IMR-90 (cell line): ENCODE measurements around the gene MMP23B. TPM values are rescaled to one million over a fixed set of nuclear protein-coding genes. Genes with fewer than 3 reads are reported as not detected.

Experiments
- ATAC-seq: fragments of 200-7000 bp; cut with Tn5 transposase; 2 replicates; pipeline ENCODE4 v1.9.1; 2020; ENCODE audit warnings: low read depth, mild to moderate bottlenecking, moderate library complexity
- BruUV-seq: library from RNA; stranded (reverse); fragments of 400-500 nt; replicated peaks from 2 replicates; lab custom pipeline; 2021; lab: Mats Ljungman, UMichigan
- CTCF ChIA-PET: fragments of 300-600 bp; formaldehyde crosslinking; extraction: SDS; loops from one replicate; lab custom pipeline; 2021; ENCODE audit warnings: antibody characterized with exemption; lab: Yijun Ruan, JAX
- POLR2A ChIA-PET: fragments of 300-600 bp; sonication (Branson Sonifier 250); formaldehyde crosslinking; loops from one replicate; lab custom pipeline; 2022; ENCODE audit warnings: antibody characterized with exemption; ENCODE audit not compliant: unreplicated experiment; lab: Charles Lee
- DNase-seq: peaks from one replicate; pipeline ENCODE4 v3.0.0; 2013
- H2AFZ ChIP-seq: replicated peaks from 2 replicates; pipeline ENCODE3; 2013; ENCODE audit warnings: low read length, mild to moderate bottlenecking; ENCODE audit not compliant: poor library complexity
- H2AK5ac ChIP-seq: 2 replicates; pipeline ENCODE4 v1.6.1; 2013; ENCODE audit warnings: low read depth, low read length, inconsistent platforms
- H2AK9ac ChIP-seq: replicated peaks from 2 replicates; pipeline ENCODE3; 2013; ENCODE audit warnings: mild to moderate bottlenecking, low read depth, low read length, moderate library complexity; ENCODE audit not compliant: poor library complexity
- H2BK120ac ChIP-seq: 2 replicates; pipeline ENCODE4 v1.6.1; 2013; ENCODE audit warnings: low read depth, low read length, inconsistent platforms
- H2BK15ac ChIP-seq: 3 replicates; pipeline ENCODE4 v1.6.1; 2013; ENCODE audit warnings: low read depth, low read length, inconsistent platforms
- H2BK20ac ChIP-seq: 2 replicates; pipeline ENCODE4 v1.6.1; 2013; ENCODE audit warnings: low read depth, mild to moderate bottlenecking, inconsistent platforms, low read length, moderate library complexity
- H2BK5ac ChIP-seq: 2 replicates; pipeline ENCODE4 v1.6.1; 2013; ENCODE audit warnings: mild to moderate bottlenecking, low read depth, low read length, inconsistent platforms; ENCODE audit not compliant: poor library complexity, severe bottlenecking
- H3K14ac ChIP-seq: replicated peaks from 2 replicates; pipeline ENCODE4 v1.6.1; 2013; ENCODE audit warnings: low read depth, low read length, inconsistent platforms
- H3K18ac ChIP-seq: 2 replicates; pipeline ENCODE4 v1.6.1; 2013; ENCODE audit warnings: low read depth, low read length, control low read depth
- H3K23ac ChIP-seq: 2 replicates; pipeline ENCODE4 v1.6.1; 2013; ENCODE audit warnings: low read depth, low read length, inconsistent platforms
- H3K27ac ChIP-seq: 2 replicates; pipeline ENCODE4 v1.5.1; 2013; ENCODE audit warnings: mild to moderate bottlenecking, control low read depth, low read length; ENCODE audit not compliant: insufficient read depth
- H3K27me3 ChIP-seq: 2 replicates; pipeline ENCODE4 v1.6.1; 2013; ENCODE audit warnings: low read length; ENCODE audit not compliant: control insufficient read depth, insufficient read depth
- H3K36me3 ChIP-seq: 2 replicates; pipeline ENCODE4 v1.6.1; 2013; ENCODE audit warnings: low read length, mixed read lengths; ENCODE audit not compliant: control insufficient read depth, insufficient read depth
- H3K4ac ChIP-seq: 2 replicates; pipeline ENCODE4 v1.6.1; 2013; ENCODE audit warnings: low read depth, low read length, inconsistent platforms
- H3K4me1 ChIP-seq: 2 replicates; pipeline ENCODE4 v1.6.1; 2013; ENCODE audit warnings: low read length, mixed read lengths; ENCODE audit not compliant: control insufficient read depth, insufficient read depth
- H3K4me2 ChIP-seq: 2 replicates; pipeline ENCODE4 v1.6.1; 2013; ENCODE audit warnings: low read depth, mild to moderate bottlenecking, control low read depth, low read length, moderate library complexity
- H3K4me3 ChIP-seq: 2 replicates; pipeline ENCODE4 v1.5.1; 2013; ENCODE audit warnings: low read depth, mild to moderate bottlenecking, control low read depth, low read length, moderate library complexity; ENCODE audit not compliant: insufficient read depth
- H3K56ac ChIP-seq: 2 replicates; pipeline ENCODE4 v1.6.1; 2013; ENCODE audit warnings: low read length, inconsistent platforms; ENCODE audit not compliant: insufficient read depth; ENCODE audit errors: extremely low read depth
- H3K79me1 ChIP-seq, 2 experiments: 2 replicates each; pipeline ENCODE4 v1.6.1; 2013; ENCODE audit warnings: low read length in 2 of 2, inconsistent platforms in 1 of 2, low read depth in 1 of 2
- H3K9ac ChIP-seq: 2 replicates; pipeline ENCODE4 v1.6.1; 2013; ENCODE audit warnings: low read depth, low read length, control low read depth
- H3K9me1 ChIP-seq: 2 replicates; pipeline ENCODE4 v1.6.1; 2013; ENCODE audit warnings: low read length, inconsistent platforms; ENCODE audit not compliant: insufficient read depth
- H3K9me3 ChIP-seq: 2 replicates; pipeline ENCODE4 v1.6.1; 2013; ENCODE audit warnings: low read length; ENCODE audit not compliant: control insufficient read depth, insufficient read depth
- H4K20me1 ChIP-seq: 2 replicates; pipeline ENCODE4 v1.6.1; 2013; ENCODE audit warnings: low read length, inconsistent platforms; ENCODE audit not compliant: insufficient read depth
- H4K5ac ChIP-seq: 2 replicates; pipeline ENCODE4 v1.6.1; 2013; ENCODE audit warnings: mild to moderate bottlenecking, low read depth, low read length, control low read depth
- H4K8ac ChIP-seq, 2 experiments: 2 replicates each; pipeline ENCODE4 v1.6.1; 2013; ENCODE audit warnings: low read depth in 2 of 2, low read length in 2 of 2, control low read depth in 1 of 2, inconsistent platforms in 1 of 2
- H4K91ac ChIP-seq: 2 replicates; pipeline ENCODE4 v1.6.1; 2013; ENCODE audit warnings: low read depth, low read length, inconsistent platforms; ENCODE audit not compliant: insufficient read depth
- BHLHE40 ChIP-seq: fragments of 150-350 bp; IDR thresholded peaks from 2 replicates; pipeline ENCODE4 v1.6.1; 2016; ENCODE audit warnings: mild to moderate bottlenecking, low read depth, low read length
- CEBPB ChIP-seq: IDR thresholded peaks from 2 replicates; pipeline ENCODE4 v1.6.1; 2012; ENCODE audit warnings: low read depth, low read length, improper control_type of control experiment
- CHD1 ChIP-seq: IDR thresholded peaks from 2 replicates; pipeline ENCODE4 v1.6.1; 2012; ENCODE audit warnings: low read depth, low read length, improper control_type of control experiment
- CTCF ChIP-seq: conservative IDR thresholded peaks from 2 replicates; pipeline ENCODE4 v1.5.1; 2012; ENCODE audit warnings: mild to moderate bottlenecking, low read depth, low read length, improper control_type of control experiment
- FOS ChIP-seq: fragments of 150-350 bp; IDR thresholded peaks from 2 replicates; pipeline ENCODE4 v1.6.1; 2016; ENCODE audit warnings: low read depth, low read length
- MAFK ChIP-seq: IDR thresholded peaks from 2 replicates; pipeline ENCODE4 v1.6.1; 2012; ENCODE audit warnings: low read depth, low read length, improper control_type of control experiment
- MAZ ChIP-seq: IDR thresholded peaks from 2 replicates; pipeline ENCODE4 v1.6.1; 2012; ENCODE audit warnings: low read depth, mild to moderate bottlenecking, low read length, improper control_type of control experiment, moderate library complexity, borderline replicate concordance
- MXI1 ChIP-seq: IDR thresholded peaks from 2 replicates; pipeline ENCODE4 v1.6.1; 2012; ENCODE audit warnings: low read depth, mild to moderate bottlenecking, low read length, moderate library complexity, borderline replicate concordance
- NFE2L2 ChIP-seq: fragments of 150-350 bp; IDR thresholded peaks from 2 replicates; pipeline ENCODE4 v1.6.1; 2016; ENCODE audit warnings: low read depth, mild to moderate bottlenecking, low read length
- POLR2A ChIP-seq: IDR thresholded peaks from 2 replicates; pipeline ENCODE4 v1.6.1; 2012; ENCODE audit warnings: mild to moderate bottlenecking, low read depth, low read length
- RAD21 ChIP-seq: IDR thresholded peaks from 2 replicates; pipeline ENCODE4 v1.6.1; 2012; ENCODE audit warnings: low read length, improper control_type of control experiment
- RCOR1 ChIP-seq: IDR thresholded peaks from 2 replicates; pipeline ENCODE4 v1.6.1; 2012; ENCODE audit warnings: mild to moderate bottlenecking, low read length, improper control_type of control experiment; ENCODE audit not compliant: insufficient replicate concordance
- RFX5 ChIP-seq: IDR thresholded peaks from 2 replicates; pipeline ENCODE4 v1.8.0; 2012; ENCODE audit warnings: low read depth, mild to moderate bottlenecking, low read length, moderate library complexity
- SMC3 ChIP-seq: fragments of 150-350 bp; IDR thresholded peaks from 2 replicates; pipeline ENCODE4 v1.6.1; 2016; ENCODE audit warnings: low read depth, mild to moderate bottlenecking, antibody characterized with exemption, low read length, moderate library complexity
- WGBS, 2 experiments: methylation state at CpG; one replicate each; pipeline versions ENCODE4 v1.1.5 to v1.1.7; 2013; ENCODE audit warnings: missing lambda C conversion rate in 2 of 2; ENCODE audit not compliant: insufficient read length in 1 of 2; ENCODE audit errors: extremely low coverage in 2 of 2; 5-methylcytosine and 5-hydroxymethylcytosine counted together
- dilution Hi-C: fragments of 300-500 bp; cut with HindIII; formaldehyde crosslinking; loops from one replicate; pipeline ENCODE4 v1.14.3; 2018; ENCODE audit warnings: low sequenced_read_pairs; ENCODE audit not compliant: unreplicated experiment
- in situ Hi-C: fragments of 300-500 bp; cut with MboI; formaldehyde crosslinking; loops from 3 replicates; pipeline ENCODE4 v1.14.3; 2019; ENCODE audit warnings: low sequenced_read_pairs, inconsistent platforms, mixed read lengths
- intact Hi-C: fragments of 100-400 bp; cut with micrococcal nuclease; formaldehyde crosslinking; loops from 2 replicates; pipeline ENCODE4 v1.10.0; 2022
- polyA plus RNA-seq, 3 experiments: library from polyadenylated mRNA; depleted of rRNA; stranded (reverse); fragments of >200 nt; gene quantifications; 2 replicates each; pipeline ENCODE4 v1.2.3, GENCODE V29; 2012; ENCODE audit warnings: low replicate concordance in 1 of 3
- total RNA-seq: library from RNA; depleted of rRNA; stranded (reverse); fragments of >200 nt; gene quantifications from 2 replicates; pipeline ENCODE4 v1.2.3, GENCODE V29; 2012
- TF ChIP-seq, protein P1 (sequence below): fragments of 150-350 bp; IDR thresholded peaks from 2 replicates; pipeline ENCODE4 v1.6.1; 2017; ENCODE audit warnings: mild to moderate bottlenecking, antibody characterized with exemption, low read length, low read depth
- TF ChIP-seq, protein P2 (sequence below): fragments of 150-350 bp; IDR thresholded peaks from 2 replicates; pipeline ENCODE4 v1.6.1; 2016; ENCODE audit warnings: low read depth, mild to moderate bottlenecking, low read length, moderate library complexity, borderline replicate concordance

Gene MMP23B
- total and polyA plus RNA-seq, 2 of the 4 experiments (the other 2 are of a cell fraction) = 1.1 to 5.4 TPM

DNA sequence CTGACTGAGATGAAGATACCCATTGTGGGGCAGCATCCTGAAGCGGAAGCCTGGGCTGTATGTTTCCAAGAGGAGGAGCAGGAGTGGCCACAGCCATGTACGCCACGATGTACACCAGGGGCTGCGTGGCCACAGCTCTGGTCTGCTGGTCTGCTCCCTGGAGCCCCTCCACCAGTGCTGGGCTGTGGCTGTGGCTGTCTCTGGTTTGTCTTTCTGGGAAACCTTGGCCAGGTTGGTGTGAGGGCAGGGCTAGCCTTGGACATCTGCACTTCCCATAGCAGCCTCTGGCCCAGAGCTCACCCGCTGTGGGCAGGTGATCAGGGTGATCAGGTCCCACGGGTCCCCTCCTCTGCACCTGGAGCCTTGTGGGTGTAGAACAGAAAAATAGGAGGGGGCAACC lies 14.0 kb upstream of the MMP23B start:
- peaks cover 16 to 69% of the 10 kb centered on the region in 2 experiments; a peak in 3 of 4 replicates for H3K79me1 ChIP-seq
- no peak overlapping the region for H4K91ac ChIP-seq
- ATAC-seq (no peak), DNase-seq (no peak)
- no peak for TF ChIP-seq BHLHE40
- TF ChIP-seq, protein P1, sequence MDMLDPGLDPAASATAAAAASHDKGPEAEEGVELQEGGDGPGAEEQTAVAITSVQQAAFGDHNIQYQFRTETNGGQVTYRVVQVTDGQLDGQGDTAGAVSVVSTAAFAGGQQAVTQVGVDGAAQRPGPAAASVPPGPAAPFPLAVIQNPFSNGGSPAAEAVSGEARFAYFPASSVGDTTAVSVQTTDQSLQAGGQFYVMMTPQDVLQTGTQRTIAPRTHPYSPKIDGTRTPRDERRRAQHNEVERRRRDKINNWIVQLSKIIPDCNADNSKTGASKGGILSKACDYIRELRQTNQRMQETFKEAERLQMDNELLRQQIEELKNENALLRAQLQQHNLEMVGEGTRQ = no peak
- TF ChIP-seq CHD1 = no peak
- TF ChIP-seq CEBPB = no peak
- TF ChIP-seq POLR2A = no peak
- TF ChIP-seq RAD21 = no peak
- TF ChIP-seq, protein P2, sequence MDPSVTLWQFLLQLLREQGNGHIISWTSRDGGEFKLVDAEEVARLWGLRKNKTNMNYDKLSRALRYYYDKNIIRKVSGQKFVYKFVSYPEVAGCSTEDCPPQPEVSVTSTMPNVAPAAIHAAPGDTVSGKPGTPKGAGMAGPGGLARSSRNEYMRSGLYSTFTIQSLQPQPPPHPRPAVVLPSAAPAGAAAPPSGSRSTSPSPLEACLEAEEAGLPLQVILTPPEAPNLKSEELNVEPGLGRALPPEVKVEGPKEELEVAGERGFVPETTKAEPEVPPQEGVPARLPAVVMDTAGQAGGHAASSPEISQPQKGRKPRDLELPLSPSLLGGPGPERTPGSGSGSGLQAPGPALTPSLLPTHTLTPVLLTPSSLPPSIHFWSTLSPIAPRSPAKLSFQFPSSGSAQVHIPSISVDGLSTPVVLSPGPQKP = no peak
- TF ChIP-seq NFE2L2 = no peak
- no peak for TF ChIP-seq CTCF
- TF ChIP-seq MAZ = no peak
- TF ChIP-seq RCOR1 = no peak
- TF ChIP-seq MXI1 = no peak
- no peak for TF ChIP-seq FOS
- no peak for TF ChIP-seq MAFK
- TF ChIP-seq SMC3 = no peak
- no peak for TF ChIP-seq RFX5
- H2BK20ac ChIP-seq = no peak overlapping the region
- in situ Hi-C loops = no loop called here
- dilution Hi-C loops = no loop called here
- H3K23ac ChIP-seq = no peak overlapping the region
- no peak overlapping the region for H2BK5ac ChIP-seq
- CTCF ChIA-PET = no interaction called here
- no peak overlapping the region for H2BK15ac ChIP-seq
- H3K9me1 ChIP-seq = peaks cover 11% of the 10 kb centered on the region; the same call in 1 of the 2 replicates
- peaks cover 9% of the 10 kb centered on the region for H3K4me1 ChIP-seq
- H3K4ac ChIP-seq = no peak overlapping the region
- no peak overlapping the region for H3K14ac ChIP-seq
- no peak overlapping the region for H4K8ac ChIP-seq
- H3K9me3 ChIP-seq = no peaks in the 10 kb centered on the region
- no peak overlapping the region for H2AFZ ChIP-seq
- H4K5ac ChIP-seq = no peak overlapping the region
- no peak overlapping the region for H2AK5ac ChIP-seq
- H3K27ac ChIP-seq = no peak overlapping the region
- H3K56ac ChIP-seq = no peak overlapping the region
- 100% methylated on average over 1 of the region's 6 CpGs; no CpG with 5 or more reads in 1 of the 2 experiments for WGBS, 2 experiments
- no peak overlapping the region for H3K4me3 ChIP-seq
- intact Hi-C loops = no loop called here
- H3K36me3 ChIP-seq = peaks cover 10% of the 10 kb centered on the region; the same call in 1 of the 2 replicates
- H3K18ac ChIP-seq = no peak overlapping the region
- H4K20me1 ChIP-seq = peaks cover 49% of the 10 kb centered on the region
- H3K9ac ChIP-seq = no peak overlapping the region
- POLR2A ChIA-PET = no interaction called here
- H2AK9ac ChIP-seq = no peak overlapping the region
- no peak overlapping the region for H2BK120ac ChIP-seq
- no peak overlapping the region for H3K4me2 ChIP-seq
- BruUV-seq = no TSS peak
- H3K27me3 ChIP-seq = no peaks in the 10 kb centered on the region
